ENCODE measurements around the gene USP10.
"Not testable (repeated sequence)": the region's sequence is repeated elsewhere in the genome, so short reads cannot be mapped to it uniquely, and the experiment has no call there.

USP10 gene

GRCh38 chr16:84689111-84689510 lies 10.7 kb upstream of the USP10 start:
- H3K27ac ChIP-seq = no peak overlapping the region

DNA sequence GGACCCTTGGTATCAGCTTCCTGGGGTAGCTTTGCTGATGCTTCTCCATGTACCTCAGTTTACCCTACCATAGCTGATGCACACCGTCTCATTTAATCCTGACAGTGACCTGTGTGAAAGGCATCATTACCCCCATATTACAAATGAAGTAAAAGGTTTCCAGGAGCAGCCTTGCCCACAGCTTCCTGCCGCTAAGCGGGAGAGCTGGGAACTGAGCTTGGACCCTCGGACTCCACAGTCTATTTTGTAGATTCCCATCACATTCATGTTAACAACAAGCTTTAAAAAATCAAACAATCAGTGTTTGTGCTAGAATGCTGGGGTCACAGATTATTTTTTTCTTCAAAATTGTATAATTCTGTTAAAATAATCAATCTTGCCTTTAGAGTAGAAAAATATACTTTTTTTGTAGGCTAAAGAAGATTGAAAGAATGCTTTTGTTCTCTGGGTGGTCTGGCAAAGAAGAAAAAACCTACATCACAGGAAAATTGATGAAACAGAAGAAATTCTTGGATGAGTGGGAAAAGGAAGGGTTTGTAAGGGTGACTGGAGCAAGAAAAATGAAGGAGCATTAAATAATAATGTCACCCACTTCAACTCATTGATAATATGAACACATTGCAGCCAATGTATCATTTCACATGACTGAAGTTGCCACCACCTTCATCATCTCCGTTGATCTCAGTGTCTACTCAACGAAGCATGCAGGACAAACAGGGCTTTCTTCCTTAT lies 9.5 kb upstream of the USP10 start:
- TF ChIP-seq, protein P1, sequence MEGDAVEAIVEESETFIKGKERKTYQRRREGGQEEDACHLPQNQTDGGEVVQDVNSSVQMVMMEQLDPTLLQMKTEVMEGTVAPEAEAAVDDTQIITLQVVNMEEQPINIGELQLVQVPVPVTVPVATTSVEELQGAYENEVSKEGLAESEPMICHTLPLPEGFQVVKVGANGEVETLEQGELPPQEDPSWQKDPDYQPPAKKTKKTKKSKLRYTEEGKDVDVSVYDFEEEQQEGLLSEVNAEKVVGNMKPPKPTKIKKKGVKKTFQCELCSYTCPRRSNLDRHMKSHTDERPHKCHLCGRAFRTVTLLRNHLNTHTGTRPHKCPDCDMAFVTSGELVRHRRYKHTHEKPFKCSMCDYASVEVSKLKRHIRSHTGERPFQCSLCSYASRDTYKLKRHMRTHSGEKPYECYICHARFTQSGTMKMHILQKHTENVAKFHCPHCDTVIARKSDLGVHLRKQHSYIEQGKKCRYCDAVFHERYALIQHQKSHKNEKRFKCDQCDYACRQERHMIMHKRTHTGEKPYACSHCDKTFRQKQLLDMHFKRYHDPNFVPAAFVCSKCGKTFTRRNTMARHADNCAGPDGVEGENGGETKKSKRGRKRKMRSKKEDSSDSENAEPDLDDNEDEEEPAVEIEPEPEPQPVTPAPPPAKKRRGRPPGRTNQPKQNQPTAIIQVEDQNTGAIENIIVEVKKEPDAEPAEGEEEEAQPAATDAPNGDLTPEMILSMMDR (conservative IDR thresholded peaks at IDR 0.05) = no peak
- no peak for TF ChIP-seq ZFX (IDR thresholded peaks at IDR 0.05)
- no peak overlapping the region for H3K27ac ChIP-seq

More at GRCh38 chr16:84689111-84689510, 10.7 kb upstream of the USP10 start:
- TF ChIP-seq, protein P1 (conservative IDR thresholded peaks at IDR 0.05) = no peak
- no peak for TF ChIP-seq ZFX (IDR thresholded peaks at IDR 0.05)

DNA sequence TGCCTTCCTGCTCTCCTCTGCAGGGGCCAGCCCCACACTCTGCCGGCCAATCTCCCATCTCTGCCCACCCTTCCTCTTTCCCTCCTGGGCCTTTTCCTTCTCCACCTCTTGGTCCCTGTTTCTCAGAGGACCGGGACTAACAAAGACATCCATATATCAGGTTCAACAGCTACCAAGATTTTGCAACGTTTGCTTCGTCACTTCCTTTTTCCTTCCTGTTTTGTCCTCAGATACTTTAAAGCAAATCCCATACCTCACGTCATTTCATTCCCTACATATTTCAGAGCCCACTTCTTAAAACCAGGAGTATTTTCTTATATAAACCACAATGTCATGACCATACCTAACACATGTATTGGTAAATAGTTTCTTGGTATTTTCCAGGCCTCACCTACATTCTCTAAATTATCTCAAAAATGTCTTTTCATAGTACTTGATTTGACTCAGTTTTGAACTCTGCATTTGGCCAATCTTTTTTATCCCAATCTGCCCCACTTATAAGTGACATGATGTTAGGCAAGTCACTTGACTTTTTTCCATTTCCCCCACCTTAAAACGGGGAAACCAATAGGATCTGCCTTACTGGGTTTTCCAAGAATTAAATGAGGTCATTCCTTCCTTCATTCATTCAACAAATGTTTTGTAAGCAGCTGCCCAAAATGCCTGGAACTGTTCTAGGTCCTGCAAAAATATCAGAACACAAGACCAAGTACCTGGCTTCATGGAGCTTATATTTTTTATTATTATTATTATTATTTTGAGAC lies 7.2 kb upstream of the USP10 start:
- no peak overlapping the region for H3K27ac ChIP-seq
- TF ChIP-seq ZFX (IDR thresholded peaks at IDR 0.05) = no peak
- TF ChIP-seq, protein P1 (conservative IDR thresholded peaks at IDR 0.05) = no peak

DNA sequence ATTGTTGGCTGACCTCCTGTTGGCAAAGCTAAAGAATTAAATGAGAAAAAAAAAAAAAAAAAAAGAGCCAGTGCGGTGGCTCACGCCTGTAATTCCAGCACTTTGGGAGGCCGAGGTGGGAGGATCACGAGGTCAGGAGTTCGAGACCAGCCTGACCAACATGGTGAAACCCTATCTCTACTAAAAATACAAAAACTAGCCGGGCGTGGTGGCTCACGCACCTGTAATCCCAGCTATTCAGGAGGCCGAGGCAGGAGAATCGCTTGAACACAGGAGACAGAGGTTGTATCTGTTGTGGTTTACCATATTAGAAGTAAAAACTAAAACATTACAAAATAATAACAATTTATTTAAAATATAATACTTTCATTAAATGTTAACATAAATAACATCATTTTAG lies 5.9 kb upstream of the USP10 start:
- not testable (repeated sequence) for H3K27ac ChIP-seq

DNA sequence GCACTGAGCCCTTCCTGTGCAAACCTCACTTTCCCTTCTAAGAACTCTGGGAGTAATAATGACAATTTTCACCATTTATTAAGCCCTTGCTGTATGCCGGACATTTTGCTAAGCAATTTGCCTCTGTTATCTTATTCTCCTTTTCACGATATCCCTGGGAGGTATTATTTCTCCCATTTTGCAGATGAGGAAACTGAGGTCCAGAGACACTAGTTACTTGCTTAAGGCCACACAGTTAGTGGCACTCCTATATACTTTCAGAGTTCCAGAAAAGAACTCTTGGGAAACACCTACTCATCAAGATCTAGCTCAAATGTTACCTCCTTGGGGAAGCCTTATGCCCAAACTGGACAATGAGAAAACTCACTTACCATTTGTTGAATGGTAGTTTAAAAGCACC lies 4.8 kb upstream of the USP10 start:
- TF ChIP-seq, protein P1 (conservative IDR thresholded peaks at IDR 0.05) = no peak
- no peak for TF ChIP-seq ZFX (IDR thresholded peaks at IDR 0.05)
- no peak overlapping the region for H3K27ac ChIP-seq

DNA sequence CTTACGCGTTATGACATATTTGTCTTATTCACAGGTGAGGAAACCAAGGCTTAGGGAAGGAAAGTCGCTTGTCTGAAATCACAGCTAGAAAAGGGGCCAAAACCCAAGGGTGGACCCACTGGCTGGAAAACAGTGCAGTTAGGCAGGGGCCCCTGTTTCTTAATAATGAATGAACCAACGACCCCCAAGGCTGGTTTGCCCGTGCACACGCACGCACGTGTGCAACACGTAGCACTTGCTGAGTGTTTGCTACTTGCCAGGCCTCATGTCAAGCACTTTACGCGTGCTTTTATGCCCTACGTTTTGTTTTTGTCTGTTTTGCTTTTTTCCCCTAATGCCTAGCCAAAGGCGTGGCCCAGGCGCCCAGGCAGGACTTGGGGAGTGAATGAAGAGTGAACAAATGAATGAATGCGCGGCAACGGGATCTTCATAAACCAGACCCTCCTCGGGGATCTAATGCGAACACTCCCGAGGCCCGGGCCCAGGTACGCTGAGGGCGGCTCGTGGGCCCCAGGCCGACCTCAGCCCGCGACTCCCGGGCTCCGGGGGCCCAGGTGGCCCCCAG lies 571 bp upstream of the USP10 start:
- TF ChIP-seq, protein P1 (conservative IDR thresholded peaks at IDR 0.05) = no peak
- no peak for TF ChIP-seq ZFX (IDR thresholded peaks at IDR 0.05)
- peak overlapping the region; percentile 85 for H3K27ac ChIP-seq

GRCh38 chr16:84700446-84701300 lies 873 bp downstream of the USP10 start:
- H3K27ac ChIP-seq = peak overlapping the region; percentile 85
- TF ChIP-seq, protein P1 (conservative IDR thresholded peaks at IDR 0.05) = no peak
- TF ChIP-seq ZFX (IDR thresholded peaks at IDR 0.05) = peak; percentile 77

All from C4-2B (cell line).